Adrenal gland (tissue), 5 donors: Measurements from ENCODE around the gene ALDH3A2.

ENCODE experiments used
- POLR2A ChIP-seq, 2 donors: fragments of 450-650 bp; IDR thresholded peaks; one replicate each; pipeline ENCODE4 v1.6.1; 2017; ENCODE audit warnings: antibody characterized with exemption in 2 of 2, mild to moderate bottlenecking in 2 of 2, moderate library complexity in 1 of 2
- TF ChIP-seq, protein P1 (sequence below), 6 experiments: fragments of 450-650 bp in 4 of 6; fragments of 200-600 bp in 2 of 6; sonication (generic) in 1 of 6; IDR thresholded peaks; 1 replicate in 5 of 6; 2 replicates in 1 of 6; pipeline versions ENCODE4 v1.5.1 to v1.8.0; 2016 to 2021; ENCODE audit warnings: antibody characterized with exemption in 6 of 6, mild to moderate bottlenecking in 2 of 6, moderate library complexity in 1 of 6
- donor health status: DM: no; HTN: no; CAD: no.

DNA sequence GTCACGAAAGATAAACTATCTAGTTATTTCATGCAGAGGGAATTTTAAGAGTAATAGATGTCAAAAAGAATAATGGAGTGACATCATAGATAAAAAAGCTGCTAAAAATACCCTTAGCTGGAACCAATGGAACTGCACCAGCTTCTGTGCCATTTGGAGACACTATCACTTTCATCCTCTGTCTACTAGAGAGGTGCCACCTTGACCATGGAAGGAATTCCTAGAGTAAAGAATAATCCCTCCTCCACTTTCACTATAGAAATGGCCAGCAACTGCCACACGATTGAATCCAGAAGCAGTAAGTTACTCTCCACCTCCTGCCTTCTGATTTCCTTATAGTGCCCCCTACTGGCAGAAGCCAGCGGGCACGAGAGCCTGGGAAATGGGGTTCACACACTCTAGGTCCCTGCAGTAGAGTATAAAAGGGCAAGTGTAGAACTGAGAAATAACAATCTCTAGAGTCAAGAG is 2.8 kb upstream of the ALDH3A2 start:
- peak; percentile 16 to 47 for TF ChIP-seq POLR2A (IDR thresholded peaks at IDR 0.05)
- TF ChIP-seq, protein P1, sequence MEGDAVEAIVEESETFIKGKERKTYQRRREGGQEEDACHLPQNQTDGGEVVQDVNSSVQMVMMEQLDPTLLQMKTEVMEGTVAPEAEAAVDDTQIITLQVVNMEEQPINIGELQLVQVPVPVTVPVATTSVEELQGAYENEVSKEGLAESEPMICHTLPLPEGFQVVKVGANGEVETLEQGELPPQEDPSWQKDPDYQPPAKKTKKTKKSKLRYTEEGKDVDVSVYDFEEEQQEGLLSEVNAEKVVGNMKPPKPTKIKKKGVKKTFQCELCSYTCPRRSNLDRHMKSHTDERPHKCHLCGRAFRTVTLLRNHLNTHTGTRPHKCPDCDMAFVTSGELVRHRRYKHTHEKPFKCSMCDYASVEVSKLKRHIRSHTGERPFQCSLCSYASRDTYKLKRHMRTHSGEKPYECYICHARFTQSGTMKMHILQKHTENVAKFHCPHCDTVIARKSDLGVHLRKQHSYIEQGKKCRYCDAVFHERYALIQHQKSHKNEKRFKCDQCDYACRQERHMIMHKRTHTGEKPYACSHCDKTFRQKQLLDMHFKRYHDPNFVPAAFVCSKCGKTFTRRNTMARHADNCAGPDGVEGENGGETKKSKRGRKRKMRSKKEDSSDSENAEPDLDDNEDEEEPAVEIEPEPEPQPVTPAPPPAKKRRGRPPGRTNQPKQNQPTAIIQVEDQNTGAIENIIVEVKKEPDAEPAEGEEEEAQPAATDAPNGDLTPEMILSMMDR (IDR thresholded peaks at IDR 0.05) = peak; percentile 52 to 76 (median 65)
